Stimulated activated CD8-positive, alpha-beta memory T cell treated with anti-CD3 and anti-CD28 coated beads, Interleukin-2, amount 100 ng/mL, for 48 hours (primary cell): ENCODE measurements around the gene ATP6V1F.

ENCODE experiments used
- DNase-seq, 2 donors: peaks; one replicate each; pipeline ENCODE4 v3.0.0-alpha.2; 2020; ENCODE audit warnings: low read depth in 2 of 2

Gene ATP6V1F

DNA sequence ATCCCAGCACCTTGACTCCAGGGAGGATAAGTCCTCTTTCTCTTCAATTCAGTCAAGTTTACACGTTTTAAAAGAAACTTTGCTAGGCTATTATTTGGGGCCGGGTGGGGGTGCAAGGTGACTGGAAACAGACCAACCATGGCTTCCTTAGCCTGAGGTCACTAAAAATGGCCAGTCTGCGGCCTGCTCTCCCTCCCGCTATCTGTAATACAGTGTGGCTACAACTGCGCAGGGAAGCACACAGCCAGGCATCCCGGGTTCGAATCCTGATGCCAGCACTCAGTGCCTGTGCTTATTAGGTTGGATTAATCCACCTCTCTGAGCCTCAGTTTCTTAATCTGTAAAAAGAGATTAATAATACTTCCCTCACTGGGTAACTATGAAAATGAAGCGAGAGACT, 19.5 kb downstream of the ATP6V1F start:
- DNase-seq: no peak

DNA sequence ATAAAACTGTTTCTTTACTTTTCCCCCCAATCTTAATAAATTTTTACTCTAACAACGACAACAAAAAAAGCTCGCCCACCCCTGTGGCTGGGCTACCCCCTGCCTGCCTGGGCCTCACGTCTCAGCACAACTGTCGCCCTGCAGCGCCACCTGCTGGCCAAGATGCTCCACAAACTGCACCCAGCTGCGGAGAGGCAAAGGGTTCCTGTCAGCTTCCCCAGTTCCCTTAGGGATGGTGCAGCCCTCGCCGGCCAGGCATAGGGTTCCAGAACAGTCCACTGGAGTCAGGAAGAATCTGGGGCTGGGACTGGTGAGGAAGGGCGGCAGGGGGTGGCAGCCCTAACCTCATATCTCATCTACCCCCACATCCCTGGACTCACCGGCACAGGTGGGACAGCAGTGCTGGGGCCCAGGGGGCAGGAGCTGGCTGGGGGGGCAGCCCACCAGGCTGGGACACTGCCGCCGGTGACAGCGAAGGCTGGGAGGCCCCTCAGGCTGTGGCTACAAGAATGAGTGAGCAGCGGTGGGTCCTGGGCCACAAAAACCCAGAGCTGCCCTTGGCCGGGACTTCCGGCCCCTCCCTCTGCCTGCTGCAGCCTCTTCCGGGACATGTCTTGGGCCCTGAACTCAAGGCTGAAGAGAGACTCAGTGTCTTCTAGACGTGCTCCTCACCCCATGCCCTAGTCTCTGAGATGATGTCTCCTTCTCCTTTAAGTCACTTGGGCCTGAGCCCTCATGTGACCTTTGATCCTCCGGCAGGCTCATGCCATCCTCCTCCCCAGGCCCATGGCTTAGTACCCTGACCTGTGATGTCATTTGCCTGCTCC, 21.2 kb downstream of the ATP6V1F start:
- DNase-seq: peak; percentile 76 to 83

DNA sequence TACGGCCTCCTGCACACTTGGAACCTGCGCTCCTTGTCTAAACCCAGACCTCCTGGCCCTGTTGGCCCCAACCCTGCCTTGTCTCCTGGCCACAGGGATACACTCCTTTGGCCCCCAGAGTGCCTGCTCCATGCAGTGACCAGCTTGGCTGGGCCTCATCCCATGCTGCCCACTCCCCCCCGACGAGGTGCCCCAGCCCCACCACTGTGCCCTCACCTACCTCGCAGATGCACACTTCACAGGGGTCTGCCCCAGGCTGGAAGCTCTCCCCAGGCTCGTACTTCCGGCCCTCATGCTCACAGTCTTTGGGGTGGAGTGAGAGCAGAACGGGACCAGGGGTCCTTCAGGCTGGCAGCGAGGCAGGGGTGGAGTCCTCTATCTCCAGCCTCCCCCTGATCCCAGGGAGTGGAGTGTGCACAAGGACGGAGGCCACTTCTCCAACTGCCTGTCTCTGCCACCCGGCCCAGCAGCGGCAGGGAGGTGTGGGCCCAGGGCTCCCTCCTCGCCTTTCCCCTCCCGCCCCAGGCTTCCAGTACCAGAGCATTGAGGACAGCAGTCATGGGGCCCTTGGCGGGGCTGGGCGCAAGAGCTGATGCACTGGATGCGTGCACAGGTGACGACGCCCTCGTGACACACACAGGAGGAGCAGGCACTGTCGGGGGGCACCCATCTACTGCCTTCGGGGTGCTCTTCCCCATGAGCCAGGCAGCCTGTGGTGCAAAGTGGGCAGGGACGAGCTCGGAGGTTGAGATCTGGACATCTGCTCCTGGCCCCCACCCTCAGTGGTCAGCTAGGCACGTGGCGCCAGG, 22.1 kb downstream of the ATP6V1F start:
- DNase-seq: no peak

DNA sequence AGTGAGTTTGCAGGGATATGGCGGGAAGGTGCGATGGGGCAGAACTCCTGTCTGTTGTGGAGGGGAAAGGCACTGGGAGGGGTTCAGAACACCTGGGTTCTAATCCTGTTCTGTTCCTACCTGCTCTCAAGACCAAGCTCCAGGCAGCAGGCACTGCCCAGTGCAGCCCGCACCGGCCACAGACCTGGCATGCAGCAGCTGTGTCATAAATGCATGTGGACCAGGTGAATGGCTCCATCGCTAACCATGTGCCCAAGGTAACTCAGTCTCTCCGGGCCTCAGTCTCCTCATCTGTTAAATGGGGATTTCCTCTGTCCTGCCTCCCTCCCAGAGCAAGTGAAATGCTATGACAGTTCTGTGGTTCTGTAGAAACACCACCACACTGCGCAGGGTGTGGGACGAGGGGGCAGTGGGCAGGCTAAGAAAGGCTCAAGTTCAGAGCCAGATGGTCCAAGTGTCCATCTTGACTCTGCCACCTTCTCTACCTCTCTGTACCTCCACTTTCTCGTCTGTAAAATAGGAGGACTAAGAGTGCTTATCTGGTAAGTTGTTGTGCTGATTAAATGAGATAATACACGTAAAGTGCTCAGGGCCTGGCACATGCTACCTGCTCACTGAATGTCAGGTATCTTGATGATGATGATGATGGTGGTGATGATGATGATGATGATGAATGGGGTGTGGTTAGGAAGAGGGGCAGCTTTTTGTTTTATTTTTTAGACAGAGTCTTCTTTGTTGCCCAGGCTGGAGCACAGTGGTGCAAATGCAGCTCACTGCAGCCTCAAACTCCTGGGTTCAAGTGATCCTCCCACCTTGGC, 22.9 kb downstream of the ATP6V1F start:
- no peak for DNase-seq

DNA sequence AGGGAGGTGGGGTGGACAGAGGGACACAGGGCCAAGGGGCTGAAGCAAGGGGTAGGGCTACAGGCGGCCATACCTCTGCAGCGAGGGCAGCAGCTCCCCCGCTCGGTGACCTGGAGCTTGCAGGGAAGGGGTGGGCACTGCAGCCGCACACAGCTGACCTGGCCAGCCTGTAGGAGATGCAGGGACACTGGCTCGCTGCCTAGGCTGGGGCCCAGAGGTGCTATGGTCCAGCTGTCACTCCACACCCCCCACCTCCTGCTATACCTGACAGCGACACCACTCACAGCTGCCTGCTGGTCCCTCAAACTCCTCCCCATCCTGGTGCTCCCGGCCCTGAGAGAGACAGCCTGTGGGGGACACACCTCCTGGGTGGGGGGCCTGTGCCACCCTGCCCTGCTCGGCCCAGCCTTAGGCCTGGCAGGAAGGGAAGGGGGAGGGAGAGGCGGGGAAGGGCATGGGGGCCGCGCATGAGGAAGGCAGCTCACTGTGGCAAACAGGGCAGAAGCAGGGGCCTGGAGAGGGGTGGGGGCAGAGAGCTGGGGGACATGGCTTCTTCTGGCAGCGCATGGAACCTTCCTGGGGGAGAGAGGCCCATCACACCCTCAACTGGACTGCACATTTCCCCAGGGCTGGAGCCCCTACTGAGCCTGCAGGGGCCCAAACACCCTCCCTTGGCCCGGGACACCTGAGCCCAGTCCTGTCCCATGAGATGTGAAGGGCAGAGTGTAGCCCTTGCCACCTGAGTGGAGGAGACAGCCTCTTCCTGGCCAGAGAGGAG, 23.9 kb downstream of the ATP6V1F start:
- no peak for DNase-seq

DNA sequence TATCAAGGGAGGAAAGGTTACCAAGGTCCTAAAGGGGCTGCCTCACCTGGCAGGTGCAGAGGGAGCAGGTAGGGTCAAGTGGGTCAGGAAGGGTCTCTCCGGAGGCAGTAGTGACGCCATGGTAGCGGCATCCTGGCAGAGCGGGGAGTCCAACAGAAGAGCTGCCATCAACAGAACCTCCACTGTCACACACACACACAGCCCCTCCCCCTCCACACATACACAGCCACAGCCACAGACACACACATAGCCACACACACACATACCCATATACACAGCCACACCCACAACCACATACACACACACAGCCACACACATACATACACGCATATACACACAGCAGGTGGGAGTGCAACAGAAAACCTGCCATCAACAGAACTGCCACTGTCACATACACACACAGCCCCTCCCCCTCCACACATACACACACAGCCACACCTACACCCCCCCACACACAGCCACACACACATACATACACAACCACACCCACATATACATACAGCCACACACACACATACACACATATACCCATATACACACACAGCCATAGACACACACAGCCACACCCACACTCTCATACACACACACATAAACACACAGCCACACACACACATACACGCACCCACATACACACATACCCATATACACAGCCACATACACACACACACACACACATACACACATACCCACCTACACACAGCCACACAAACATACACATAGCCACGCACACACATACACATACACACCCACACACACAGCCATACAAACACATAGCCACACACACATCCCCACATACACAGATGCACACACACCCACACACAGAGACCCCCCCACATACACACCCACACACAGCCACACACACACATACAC, 24.7 kb downstream of the ATP6V1F start:
- no peak for DNase-seq

DNA sequence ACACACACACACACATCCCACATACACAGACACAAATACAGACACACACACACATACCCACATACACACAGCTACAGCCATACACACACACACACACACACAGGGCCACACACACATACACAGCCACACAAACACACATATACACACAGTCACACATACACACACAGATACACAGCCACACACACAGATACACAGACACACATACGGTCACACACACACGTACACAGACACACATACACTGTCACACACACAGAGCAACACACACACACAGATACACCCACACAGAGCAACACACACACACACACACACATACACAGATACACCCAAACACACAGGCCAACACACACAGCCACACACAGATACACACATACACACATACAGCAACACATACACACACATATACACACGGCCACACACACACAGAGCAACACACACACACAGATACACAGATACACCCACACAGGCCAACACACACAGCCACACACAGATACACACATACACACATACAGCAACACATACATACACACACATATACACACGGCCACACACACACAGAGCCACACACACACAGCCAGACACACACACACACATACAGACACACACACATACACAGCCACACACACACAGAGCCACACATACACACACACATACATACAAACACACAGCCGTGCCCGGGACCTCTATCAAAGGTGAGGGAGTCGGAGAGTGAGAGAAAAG, 25.5 kb downstream of the ATP6V1F start:
- no peak for DNase-seq

DNA sequence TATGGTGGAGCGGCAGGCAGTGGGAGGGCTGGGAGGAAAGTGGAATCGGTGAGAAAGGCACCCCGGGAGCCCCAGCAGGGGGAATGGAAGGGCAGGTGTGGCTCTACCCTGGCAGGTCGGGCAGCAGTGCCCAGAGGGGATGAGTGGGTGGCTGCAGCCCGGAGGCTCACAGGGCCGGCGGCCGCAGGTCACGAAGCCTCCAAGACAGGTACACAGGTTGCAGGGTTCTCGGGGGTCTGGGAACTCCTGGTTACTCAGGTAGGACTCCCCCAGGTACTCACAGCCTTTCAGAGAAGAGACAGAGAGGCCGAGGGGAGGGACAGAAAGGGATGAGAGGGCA, 26.1 kb downstream of the ATP6V1F start:
- no peak for DNase-seq

DNA sequence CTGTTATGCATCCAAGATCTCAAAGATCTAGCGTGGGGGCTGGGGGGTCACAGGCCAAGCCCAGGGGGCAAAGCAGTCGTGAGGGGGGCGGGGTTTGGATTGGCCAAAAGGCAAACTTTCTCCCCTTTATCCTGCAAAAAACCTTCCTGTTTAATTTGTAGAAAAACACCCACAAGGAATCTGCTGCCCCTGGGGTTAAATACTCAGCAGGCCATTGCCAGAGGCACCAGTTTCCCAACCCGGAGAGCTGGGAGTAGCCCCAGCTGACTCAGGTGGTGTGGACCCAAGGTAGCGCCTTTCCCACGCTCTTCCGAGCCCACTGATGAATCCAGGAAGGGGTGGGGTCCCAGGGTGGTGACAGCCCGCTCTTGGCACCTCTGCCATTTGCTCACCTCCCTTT, 26.5 kb downstream of the ATP6V1F start:
- DNase-seq: no peak

DNA sequence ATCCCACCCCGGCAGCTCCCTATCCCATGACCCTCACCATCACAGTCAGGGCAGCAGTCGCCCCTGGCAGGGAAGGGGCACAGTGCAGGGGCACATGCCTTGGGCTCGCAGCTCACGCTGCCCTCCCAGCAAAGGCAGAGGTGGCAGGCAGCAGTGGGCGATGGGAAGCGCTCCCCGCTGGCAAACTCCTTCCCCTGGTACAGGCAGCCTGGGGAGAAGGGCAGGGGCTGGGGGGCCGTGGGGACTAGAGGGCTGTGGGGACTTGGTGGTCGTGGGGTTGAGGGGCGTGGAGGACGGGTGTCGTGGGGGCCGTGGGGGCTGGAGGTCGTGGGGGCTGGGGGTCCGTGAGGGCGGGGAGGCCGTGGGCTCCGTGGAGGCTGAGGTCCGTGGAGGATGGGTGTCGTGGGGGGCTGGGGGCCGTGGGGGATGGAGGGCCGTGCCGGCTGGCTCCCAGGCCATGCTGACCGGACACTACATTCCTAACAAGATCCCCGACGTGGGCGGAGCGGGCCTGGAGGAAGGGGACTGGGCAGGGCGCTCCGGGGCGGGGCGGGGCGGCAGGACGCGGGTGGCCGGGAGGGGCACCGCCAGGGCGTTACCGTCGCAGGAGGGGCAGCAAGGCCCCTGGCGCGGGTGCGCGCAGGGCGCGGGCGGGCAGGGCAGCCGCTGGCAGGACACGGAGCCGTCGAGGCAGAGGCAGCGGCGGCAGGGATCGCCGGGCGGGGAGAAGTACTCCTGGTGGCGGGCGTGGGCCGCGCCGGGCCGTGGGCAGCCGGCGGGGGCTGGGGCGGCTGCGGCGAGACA, 27.9 kb downstream of the ATP6V1F start:
- DNase-seq: no peak

DNA sequence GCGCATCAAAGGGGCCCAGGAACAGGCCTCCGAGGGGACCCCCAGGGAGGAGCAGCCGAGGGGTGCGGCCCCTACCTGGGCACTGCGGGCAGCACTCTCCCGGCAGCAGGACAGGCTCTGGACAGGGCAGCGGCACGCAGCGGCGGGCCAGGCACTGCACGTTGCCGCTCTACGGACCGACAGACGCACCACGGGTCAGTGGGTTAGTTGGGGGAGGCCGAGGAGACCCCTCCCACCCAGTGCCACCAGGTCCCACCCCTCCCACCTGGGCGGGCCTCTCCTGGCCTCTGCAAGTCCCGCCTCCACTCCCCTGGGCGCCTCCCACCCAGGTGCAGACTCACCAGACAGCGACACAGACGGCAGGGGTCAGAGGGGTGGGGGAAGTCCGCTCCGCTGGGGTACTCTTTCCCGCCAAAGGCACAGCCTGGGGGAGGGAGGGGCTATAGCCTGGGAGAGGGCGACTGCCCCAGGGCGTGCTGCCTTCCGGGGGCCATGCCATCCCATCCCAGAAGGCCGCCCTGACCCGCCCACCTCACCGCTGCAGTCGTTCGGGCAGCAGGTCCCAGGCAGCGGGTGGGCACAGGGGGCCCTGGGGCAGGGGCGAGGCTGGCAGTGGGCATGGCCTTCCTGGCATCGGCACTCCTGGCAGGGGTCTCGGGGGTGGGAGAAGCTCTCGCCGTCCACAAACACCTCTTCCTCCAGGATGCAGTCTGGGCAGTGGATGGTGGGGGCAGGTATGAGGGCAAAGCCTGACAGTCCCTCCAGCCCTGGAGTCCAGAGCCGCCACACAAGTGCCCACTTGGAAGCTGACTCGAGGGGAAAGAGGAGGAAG, 28.7 kb downstream of the ATP6V1F start:
- no peak for DNase-seq

DNA sequence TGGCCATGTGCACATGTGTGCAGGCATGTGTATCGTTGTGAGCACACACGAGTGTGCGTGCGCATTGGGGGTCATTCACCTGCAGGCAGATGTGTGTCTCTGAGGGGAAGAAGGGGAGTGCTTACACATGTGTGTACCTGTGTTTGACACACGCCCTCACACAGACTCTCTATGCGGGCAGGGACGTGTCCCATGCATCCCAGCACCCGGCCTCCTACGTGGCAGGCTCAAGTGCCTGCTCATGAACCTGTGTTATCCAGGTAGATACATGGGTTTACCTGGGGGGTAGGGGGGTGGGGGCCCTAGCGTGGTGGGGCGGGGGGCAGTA, 29.2 kb downstream of the ATP6V1F start:
- DNase-seq: no peak

DNA sequence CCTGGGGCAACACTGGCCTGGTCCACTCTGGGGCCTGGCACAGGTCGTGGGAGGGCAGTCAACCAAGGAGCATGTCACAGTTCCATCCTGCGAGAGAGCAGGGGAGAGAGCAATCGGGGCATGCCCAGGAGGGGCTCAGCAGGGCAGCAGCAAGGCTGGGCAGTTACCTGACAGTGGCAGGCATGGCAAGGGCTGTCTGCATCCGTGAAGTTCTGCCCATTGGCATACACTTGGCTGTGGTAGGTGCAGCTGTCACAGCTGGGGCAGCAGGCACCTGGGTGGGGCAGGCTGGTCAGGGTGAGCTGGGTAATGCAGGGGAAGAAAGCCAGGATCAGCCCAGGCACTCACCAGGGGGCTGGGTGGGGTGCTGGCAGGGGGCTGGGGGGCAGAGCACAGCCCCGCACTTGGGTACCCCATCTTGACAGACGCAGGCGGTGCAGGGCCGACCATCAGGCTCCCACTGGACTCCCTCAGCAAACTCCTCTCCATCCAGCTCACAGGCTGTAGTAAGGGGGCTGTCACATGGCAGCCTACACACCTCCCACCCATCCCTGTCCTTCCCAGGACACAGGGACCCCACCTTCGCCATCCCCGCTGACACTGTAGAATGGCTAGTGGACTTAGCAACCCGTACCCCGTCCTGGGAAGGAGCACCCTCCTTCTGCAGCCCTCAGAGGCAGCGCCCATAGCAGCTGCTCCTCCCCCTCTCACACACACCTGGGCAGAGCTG, 30.0 kb downstream of the ATP6V1F start:
- no peak for DNase-seq

DNA sequence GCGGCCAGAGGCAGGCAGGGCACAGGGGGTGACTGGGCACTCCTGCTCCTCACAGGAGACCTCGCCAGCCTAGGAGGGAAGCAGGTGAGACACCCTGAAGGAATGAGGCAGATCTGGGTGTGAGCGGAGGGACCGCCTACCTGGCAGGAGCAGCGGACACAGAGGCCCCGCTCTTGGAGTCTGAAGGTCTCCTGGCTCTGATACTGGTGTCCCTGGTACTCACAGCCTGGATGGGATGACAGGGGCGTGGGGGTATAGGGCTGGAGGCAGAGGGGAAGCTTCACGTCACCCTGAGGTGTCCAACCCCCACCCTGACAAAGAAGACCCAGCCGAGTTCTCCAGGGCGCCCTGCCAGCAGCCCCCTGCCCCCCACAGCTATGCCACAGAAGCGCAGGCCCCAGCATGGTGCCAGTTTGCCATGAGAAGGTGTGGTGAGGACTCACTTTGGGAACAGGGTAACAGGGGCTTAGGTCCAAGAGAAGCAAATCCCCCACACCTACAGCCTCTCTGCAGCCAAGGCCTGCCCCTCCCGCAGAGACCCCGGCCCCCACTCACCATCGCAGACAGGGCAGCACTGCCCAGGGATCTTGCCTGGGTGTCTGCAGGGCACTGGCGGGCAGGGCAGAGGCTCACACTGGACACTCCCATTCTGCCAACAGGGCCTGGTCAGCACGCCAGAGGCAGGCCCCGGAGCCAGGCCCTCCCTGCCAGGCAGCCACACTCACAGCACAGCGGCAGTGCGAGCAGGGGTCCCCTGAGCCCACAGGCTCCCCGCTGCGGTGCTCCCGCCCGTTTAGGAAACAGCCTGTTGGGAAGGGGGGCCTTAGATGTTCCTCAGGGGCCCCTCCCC, 30.8 kb downstream of the ATP6V1F start:
- no peak for DNase-seq

DNA sequence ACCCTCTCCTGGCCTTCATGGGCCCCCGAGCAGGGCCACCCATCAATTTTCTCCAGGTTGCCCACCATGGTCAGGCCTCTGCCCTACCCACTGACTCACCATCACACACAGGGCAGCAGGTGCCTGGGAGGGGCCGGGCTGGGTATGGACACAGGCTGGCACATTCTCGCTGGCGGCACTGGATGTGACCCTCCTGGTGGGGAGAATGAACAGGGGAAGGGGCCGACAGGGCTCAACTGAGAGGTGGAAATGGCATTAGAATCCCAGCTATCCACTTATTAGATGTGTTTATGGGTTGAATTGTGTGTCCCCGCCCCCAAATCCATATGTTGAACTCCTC, 31.4 kb downstream of the ATP6V1F start:
- no peak for DNase-seq

DNA sequence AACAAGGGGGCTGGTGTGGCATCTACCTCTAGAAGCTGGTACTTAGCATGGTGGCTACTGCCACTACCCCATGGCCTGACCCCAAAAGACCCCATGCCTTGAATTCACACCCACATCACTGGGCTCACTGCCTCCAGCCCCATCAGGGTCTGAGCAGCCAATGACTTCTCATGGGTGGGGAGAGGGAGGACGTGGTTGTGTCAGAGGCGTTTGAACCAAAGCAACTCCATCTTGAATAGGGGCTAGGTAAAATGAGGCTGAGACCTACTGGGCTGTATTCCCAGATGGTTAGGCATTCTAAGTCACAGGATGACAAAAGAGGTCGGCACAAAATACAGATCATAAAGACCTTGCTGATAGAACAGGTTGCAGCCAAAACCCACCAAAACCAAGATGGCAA, 32.7 kb downstream of the ATP6V1F start:
- no peak for DNase-seq

DNA sequence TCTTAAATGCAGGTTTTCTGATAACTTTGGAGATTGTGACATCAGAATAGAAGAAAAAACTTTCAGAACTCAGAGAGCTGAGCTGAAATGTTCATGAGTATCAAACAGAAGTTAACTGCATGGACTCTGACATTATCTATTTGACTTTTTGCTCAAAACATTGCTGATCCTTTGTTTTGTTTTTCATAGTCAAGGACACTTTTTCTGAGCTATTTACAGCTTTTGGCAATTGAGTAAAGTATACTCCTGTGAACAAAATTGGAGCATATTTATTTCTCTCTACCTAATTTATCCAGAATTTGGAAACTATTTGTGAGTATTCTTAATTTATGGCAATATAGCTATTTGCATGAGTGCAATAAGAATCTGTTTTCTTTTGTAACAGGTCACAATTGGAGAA, 36.7 kb downstream of the ATP6V1F start:
- no peak for DNase-seq
